ENCODE results near the gene HIPK4. TPM values are rescaled to one million over a fixed set of nuclear protein-coding genes. Genes with fewer than 3 reads are reported as not detected.
"Not testable (repeated sequence)": the region's sequence is repeated elsewhere in the genome, so short reads cannot be mapped to it uniquely, and the experiment has no call there.

The HIPK4 gene
- total RNA-seq, 1 donor, result 0.10 TPM

DNA sequence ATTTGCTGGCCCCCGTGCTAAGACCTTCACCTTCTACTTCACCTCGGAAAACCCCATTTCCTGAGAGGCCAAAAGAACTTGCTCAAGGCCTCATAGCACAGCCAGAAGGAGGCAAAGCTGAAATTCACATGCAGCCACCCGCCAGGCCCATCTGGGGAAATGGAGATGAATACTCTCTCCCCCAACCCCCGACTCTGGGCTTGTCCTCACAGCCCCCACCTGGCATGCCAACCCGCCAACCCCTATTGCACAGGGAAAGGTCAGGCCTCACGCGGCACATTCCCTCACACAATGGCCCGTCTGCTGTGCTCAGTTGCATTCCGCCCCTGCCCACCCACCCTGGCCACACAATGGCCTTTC, 20.0 kb upstream of the HIPK4 start:
- H3K4me3 ChIP-seq (ENCODE audit: low read length), result no peak overlapping the region
- H3K4me1 ChIP-seq (ENCODE audit: insufficient read depth, low read length), result peaks cover 11% of the 10 kb centered on the region
- no peaks in the 10 kb centered on the region for H3K27me3 ChIP-seq (ENCODE audit: insufficient read depth, low read length)
- no peaks in the 10 kb centered on the region for H3K9me3 ChIP-seq (ENCODE audit: low read depth, low read length)

DNA sequence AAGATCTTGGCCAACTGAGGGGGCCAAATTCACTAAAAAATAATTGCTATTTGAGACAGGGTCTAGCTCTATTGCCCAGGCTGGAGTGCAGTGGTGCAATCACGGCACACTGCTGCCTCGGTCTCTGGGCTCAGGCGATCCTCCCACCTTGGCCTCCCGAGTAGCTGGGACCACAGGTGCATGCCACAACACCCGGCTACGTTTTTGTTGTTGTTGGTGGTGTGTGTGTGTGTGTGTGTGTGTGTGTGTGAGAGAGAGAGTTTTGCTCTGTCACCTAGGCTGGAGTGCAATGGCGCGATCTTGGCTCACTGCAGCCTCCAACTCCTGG, 18.6 kb upstream of the HIPK4 start:
- peaks cover 11% of the 10 kb centered on the region for H3K4me1 ChIP-seq (ENCODE audit: insufficient read depth, low read length)
- H3K9me3 ChIP-seq (ENCODE audit: low read depth, low read length); H3K4me3 ChIP-seq (ENCODE audit: low read length); H3K27me3 ChIP-seq (ENCODE audit: insufficient read depth, low read length): not testable (repeated sequence)

DNA sequence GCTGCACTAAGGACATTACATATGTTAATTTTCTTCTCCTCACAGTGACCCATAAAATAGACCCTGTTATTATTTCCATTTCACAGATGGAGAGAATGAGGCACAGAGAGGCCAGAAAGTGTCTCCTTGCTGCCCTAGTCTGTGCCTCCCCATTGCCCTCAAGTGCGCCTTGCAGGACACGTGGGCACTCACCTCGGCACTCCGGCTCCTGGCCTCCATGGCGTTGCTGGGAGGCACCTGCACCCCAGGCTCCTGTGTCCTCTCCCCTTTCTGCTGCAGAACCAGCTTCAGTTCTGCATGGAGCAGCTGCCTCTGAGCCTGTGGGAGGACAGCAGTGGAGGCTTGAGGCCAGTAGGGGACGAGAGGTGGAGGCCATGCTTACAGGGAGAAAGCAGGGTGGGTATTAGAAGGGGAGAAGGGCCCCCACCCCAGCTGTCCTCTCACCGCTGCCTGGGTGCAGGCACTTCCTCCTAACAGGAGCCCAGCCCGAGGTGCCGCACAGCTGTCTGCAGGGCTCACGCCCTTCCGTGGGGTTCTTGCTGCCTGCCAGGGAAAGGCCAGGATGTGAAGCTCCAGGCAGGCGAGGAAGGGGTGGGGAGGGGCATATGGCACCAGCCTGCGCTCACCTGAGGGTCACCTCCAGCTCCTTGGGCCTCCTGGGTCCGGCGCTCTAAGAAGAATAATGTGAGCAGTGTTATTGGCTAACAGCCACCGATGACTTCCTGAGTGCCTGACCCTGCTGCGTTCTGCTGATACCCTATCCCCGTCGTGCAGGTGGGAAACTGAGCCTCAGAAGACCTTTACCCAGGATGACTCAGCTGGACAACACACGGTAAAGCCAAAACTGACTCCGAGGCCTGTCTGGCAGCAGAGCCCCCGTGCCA, 18.0 kb upstream of the HIPK4 start:
- no peak overlapping the region for H3K4me3 ChIP-seq (ENCODE audit: low read length)
- no peaks in the 10 kb centered on the region for H3K9me3 ChIP-seq (ENCODE audit: low read depth, low read length)
- no peaks in the 10 kb centered on the region for H3K27me3 ChIP-seq (ENCODE audit: insufficient read depth, low read length)
- H3K4me1 ChIP-seq (ENCODE audit: insufficient read depth, low read length), result peaks cover 8% of the 10 kb centered on the region

DNA sequence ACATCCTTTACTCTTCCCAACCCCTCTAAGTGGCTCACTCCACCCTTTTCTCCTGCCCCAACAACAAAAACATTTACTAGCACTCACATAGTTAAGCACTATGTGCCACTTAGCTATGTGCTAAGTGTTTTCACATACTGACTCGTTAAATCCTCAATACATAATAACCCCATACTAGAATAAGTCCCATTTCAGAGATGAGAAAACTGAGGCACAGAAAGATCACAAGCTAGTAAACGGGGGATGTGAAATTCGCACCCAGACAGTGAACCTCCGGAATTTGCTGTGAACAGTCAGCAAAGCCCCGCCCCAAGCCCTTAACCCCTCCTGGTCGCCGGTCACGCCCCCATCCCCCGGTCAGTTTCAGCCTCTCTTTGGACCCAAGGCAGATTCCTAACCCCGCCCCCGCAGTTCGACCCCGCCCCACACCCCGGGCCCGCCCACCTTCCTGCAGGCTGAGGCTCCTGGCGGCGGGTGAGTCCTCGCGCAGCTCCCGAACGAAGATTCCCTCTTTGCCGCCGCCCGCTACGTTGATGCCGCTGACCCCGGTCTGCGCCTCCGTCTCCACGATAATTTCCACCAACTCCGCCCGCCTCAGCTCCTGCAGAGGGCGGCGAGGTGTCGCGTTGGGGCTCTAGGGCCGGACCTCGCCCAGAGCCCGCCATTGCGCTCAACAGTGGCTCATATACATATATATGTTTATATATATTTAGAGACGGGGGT, 13.4 kb upstream of the HIPK4 start:
- peaks cover 11% of the 10 kb centered on the region for H3K4me1 ChIP-seq (ENCODE audit: insufficient read depth, low read length)
- H3K27me3 ChIP-seq (ENCODE audit: insufficient read depth, low read length), result no peaks in the 10 kb centered on the region
- H3K4me3 ChIP-seq (ENCODE audit: low read length), result peak overlapping the region; percentile 55
- no peaks in the 10 kb centered on the region for H3K9me3 ChIP-seq (ENCODE audit: low read depth, low read length)

DNA sequence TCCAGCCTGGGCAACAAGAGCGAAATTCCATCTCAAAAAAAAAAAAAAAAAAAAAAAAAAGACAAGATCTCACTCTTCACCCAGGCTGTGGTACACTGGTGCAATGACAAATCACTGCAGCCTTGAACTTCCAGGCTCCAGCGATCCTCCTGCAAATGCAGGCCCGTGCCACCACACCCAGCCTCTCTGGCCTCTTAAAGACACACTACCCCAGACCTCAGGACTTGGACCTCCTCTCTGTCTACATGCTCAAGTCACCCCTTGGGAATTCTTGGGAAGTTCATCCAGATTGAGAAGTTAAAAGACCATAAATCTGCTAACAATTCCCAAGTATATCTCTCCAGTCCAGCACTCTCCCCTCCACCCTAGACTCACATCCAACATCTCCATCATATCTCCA, 10.6 kb upstream of the HIPK4 start:
- no peak overlapping the region for H3K4me3 ChIP-seq (ENCODE audit: low read length)
- H3K27me3 ChIP-seq (ENCODE audit: insufficient read depth, low read length), result no peaks in the 10 kb centered on the region
- H3K4me1 ChIP-seq (ENCODE audit: insufficient read depth, low read length), result peaks cover 8% of the 10 kb centered on the region
- H3K9me3 ChIP-seq (ENCODE audit: low read depth, low read length), result no peaks in the 10 kb centered on the region

DNA sequence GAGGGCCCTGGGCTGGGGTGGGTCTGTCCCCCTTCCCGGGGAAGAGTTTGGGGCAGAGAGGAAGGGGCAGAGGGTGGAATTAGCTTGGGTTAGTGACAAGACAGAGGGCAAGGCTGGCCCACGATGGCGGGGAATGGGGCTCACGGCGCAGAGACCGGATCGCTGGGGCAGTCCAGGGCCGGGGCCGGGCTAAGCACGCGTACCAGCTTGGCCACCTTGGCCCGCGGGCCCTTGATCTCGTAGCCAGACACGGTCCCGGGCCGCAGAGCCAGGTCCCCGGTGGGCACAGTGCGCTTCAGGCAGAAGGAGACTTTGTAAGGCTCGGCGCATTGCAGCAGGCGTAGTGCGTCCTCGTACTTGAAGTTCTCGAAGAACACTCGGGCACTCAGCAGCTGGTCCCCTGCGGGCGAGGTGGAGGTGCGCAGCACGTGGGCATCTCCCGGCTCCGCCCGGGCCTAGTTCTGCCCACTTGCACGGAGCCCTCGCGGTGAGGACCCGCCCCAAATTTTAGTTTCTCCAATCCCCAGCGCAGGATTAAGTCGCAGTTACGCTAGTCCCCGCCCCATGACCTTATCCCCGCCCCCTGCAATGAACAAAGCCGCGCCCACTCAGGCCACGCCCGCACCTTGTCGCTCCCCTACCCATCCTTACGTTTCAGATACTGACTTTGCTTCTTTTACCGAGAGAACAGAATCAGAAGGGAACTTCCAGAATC, 8.6 kb upstream of the HIPK4 start:
- H3K27me3 ChIP-seq (ENCODE audit: insufficient read depth, low read length), result no peaks in the 10 kb centered on the region
- H3K4me3 ChIP-seq (ENCODE audit: low read length), result no peak overlapping the region
- H3K9me3 ChIP-seq (ENCODE audit: low read depth, low read length), result no peaks in the 10 kb centered on the region
- peaks cover 8% of the 10 kb centered on the region for H3K4me1 ChIP-seq (ENCODE audit: insufficient read depth, low read length)

DNA sequence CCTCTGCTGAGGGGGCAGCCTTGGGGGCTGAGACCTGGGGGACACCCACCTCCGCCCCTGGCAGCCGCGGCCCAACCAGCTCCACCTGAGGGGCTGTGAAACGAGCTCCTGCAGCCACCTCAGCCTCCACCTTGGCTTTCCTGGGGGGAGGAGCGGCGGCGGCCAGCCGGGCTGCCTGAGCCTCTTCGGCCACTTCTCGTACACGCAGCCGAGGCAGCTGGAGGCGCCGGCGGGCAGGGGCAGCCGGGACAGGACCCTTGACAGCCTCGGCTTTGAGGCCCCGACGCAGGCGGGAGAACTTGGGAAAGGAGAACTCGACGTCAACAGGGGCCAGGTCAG, 7.6 kb upstream of the HIPK4 start:
- no peak overlapping the region for H3K4me3 ChIP-seq (ENCODE audit: low read length)
- H3K9me3 ChIP-seq (ENCODE audit: low read depth, low read length), result no peaks in the 10 kb centered on the region
- H3K4me1 ChIP-seq (ENCODE audit: insufficient read depth, low read length), result peaks cover 8% of the 10 kb centered on the region
- no peaks in the 10 kb centered on the region for H3K27me3 ChIP-seq (ENCODE audit: insufficient read depth, low read length)

DNA sequence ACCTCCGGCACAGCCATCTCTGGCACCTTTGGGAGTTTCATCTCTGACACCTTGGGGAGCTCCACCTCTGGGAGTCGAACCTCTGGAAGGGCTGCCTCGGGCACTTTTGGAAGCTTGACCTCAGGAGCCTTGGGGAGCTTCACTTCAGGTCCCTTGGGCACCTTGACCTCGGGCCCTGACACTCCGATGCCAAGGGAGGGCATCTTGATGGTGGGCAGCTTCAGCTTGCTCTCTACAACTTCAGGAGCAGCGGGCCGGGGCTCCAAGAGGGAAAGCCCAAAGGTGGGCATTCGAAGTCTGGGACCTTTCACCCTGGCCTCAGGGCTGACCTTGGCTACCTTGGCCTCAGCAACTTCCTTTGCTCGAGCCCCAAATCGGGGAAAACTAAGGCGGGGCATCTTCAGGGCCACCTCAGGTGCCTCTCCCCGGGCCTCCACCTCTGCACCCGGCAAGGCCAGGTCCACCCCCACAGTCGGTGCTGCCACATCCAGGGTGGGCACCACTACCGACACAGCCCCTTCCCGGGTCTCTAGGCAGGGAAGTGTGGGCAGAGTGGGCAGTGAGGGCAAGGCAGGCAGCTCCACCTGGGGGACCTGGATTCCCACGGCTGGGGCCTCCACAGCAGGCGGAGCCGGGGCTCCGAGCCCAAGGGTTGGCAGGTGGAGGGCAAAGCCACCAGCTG, 7.0 kb upstream of the HIPK4 start:
- H3K9me3 ChIP-seq (ENCODE audit: low read depth, low read length), result no peaks in the 10 kb centered on the region
- H3K4me3 ChIP-seq (ENCODE audit: low read length), result no peak overlapping the region
- no peaks in the 10 kb centered on the region for H3K27me3 ChIP-seq (ENCODE audit: insufficient read depth, low read length)
- peaks cover 8% of the 10 kb centered on the region for H3K4me1 ChIP-seq (ENCODE audit: insufficient read depth, low read length)

DNA sequence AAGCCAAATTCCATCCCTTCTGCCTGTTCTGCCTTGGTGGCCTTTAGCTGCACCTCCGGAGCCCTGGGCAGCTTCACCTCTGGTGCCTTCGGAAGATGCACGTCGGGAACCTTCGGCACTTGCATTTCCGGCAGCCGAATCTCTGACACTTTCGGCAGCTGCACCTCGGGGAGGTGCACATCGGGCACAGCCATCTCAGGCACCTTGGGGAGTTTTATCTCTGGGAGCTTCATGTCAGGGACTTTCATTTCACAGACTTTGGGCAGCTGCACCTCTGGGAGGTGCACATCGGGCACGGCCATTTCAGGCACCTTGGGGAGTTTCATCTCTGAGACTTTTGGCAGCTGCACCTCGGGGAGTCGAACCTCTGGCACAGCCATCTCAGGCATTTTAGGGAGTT, 6.0 kb upstream of the HIPK4 start:
- H3K9me3 ChIP-seq (ENCODE audit: low read depth, low read length), result no peaks in the 10 kb centered on the region
- H3K4me1 ChIP-seq (ENCODE audit: insufficient read depth, low read length), result peaks cover 8% of the 10 kb centered on the region

DNA sequence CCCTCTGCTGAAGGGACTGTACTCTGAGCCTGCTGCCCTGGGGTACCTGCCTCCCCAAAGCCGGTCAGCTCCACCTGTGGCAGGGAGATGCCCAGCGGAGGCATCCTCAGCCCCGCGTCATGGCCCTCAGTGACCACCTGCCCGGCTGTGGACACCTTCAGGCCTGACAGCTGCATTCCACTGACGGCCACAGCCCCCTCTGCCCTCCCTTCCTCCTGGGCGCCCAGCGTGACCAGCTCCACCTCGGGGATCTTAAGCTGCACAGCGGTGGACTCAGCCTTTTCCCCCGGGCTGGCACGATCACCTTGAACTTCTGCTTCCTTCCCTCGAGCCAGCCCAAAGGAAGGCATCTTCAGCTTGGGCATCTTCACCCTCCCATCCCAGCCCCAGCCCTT, 4.8 kb upstream of the HIPK4 start:
- Histone ChIP-seq H3K4me1 (ENCODE audit: insufficient read depth, low read length) (peaks cover 8% of the 10 kb centered on the region), H3K27me3 (ENCODE audit: insufficient read depth, low read length) (no peaks in the 10 kb centered on the region), H3K9me3 (ENCODE audit: low read depth, low read length) (no peaks in the 10 kb centered on the region), H3K4me3 (ENCODE audit: low read length) (no peak overlapping the region)

More for the DNA sequence above, 6.0 kb upstream of the HIPK4 start:
- no peak overlapping the region for H3K4me3 ChIP-seq (ENCODE audit: low read length)
- no peaks in the 10 kb centered on the region for H3K27me3 ChIP-seq (ENCODE audit: insufficient read depth, low read length)

DNA sequence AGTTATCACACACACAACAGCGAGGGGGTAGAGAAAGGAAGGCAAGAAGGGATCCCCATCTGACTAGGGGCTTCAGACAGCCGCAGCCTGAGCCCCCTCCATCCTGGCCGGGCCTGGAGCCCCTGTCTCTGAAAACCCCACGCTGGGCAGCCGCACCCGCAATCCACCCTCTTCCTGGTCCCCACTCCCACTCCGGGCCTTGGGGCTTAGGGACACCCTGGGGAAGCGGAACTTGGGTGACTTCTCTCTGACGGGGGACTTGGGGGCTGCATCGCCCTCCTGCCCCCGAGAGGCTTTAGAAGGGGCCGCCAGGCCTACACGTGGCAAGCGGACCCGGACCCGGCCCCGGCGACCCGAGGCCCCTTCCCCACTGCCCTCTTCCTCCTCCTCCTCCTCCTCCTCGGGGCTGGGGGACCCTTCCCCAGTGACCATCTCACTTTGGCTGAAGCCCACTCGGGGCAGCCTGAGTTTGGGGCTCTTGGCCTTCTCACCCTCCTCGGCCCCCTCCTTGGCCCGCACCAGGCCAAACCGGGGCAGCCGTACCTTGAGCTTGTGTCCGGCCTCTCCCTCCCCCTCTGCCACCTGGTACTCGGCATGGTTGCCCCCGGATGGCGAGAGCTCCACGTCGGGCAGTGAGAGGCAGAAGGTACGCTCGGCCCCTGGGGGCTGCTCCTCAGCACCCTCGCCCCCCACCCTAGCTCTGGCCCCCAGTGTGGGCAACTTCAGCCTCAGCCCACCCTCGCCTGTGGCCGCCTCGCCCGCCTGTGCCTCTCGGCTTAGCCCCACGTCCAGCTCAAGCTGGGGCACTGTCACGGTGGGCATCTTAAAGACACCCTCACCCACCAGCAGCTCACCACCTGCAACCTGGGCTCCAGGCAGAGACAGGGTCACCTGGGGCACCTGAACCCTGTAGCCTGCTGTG, 4.2 kb upstream of the HIPK4 start:
- Histone ChIP-seq H3K4me1 (ENCODE audit: insufficient read depth, low read length) (peaks cover 8% of the 10 kb centered on the region), H3K27me3 (ENCODE audit: insufficient read depth, low read length) (no peaks in the 10 kb centered on the region), H3K4me3 (ENCODE audit: low read length) (no peak overlapping the region), H3K9me3 (ENCODE audit: low read depth, low read length) (no peaks in the 10 kb centered on the region)

DNA sequence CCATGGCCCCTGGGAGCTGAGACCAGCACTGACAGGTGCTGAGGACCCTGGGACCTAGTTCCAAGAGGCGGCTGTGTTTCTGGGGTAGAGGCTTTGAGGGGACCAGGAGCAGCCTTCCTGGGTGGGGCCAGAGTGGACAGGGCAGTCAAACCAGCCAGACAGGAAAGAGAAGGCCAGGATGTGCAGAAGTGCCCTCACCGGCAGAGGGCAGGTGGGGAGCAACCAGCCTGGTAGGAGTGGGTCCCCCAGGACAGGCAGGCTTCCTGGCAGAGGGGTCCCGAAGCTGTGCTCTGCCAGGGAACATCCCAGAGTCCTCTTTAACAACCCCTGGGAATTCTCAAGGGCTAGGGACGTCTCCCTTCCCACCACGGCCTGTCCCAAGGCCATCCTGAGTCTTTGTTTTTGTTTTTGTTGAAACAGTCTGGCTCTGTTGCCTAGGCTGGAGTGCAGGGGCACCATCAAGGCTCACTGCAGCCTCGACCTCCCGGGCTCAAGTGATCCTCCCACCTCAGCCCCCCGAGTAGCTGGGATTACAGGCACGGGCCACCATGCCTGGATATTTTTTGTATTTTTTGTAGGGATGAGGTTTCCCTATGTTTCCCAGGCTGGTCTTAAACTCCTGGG, 3.0 kb upstream of the HIPK4 start:
- Histone ChIP-seq H3K9me3 (ENCODE audit: low read depth, low read length) (no peaks in the 10 kb centered on the region), H3K4me3 (ENCODE audit: low read length) (no peak overlapping the region), H3K4me1 (ENCODE audit: insufficient read depth, low read length) (peaks cover under 1% of the 10 kb centered on the region), H3K27me3 (ENCODE audit: insufficient read depth, low read length) (no peaks in the 10 kb centered on the region)

DNA sequence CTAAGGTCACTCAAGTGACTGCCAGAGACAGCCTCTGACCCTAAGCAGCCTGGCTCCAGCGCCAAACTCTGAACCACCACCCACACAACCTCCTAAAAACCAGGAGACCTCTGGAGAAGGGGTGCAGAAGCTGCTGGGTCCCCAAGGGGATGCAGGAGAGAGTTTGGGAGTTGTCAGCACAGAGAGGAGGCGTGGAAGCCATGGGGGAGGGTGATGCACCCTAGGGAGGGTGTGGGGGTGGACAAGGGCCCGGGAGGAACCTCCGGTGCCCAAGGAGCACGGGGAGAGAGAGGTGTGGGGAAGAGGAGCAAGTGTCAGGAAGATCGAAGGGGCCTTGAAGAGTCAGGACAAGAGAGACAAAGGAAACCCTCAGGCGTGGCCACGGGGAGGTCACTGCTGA, 2.1 kb upstream of the HIPK4 start:
- Histone ChIP-seq H3K9me3 (ENCODE audit: low read depth, low read length) (no peaks in the 10 kb centered on the region), H3K4me3 (ENCODE audit: low read length) (no peak overlapping the region), H3K4me1 (ENCODE audit: insufficient read depth, low read length) (no peaks in the 10 kb centered on the region), H3K27me3 (ENCODE audit: insufficient read depth, low read length) (no peaks in the 10 kb centered on the region)

Data from mononuclear cell (primary cell).